ENCODE measurements around the gene TTLL11. TPM values are rescaled to one million over a fixed set of nuclear protein-coding genes. Genes with fewer than 3 reads are reported as not detected.

TTLL11 gene
- total RNA-seq, 6 experiments from 2014 or later: 6.9 to 10.2 (median 8.3) TPM

- peaks cover 13% of the 10 kb centered on the region for H3K9me3 Mint-ChIP-seq
- no peak for DNase-seq
- H3K36me3 Mint-ChIP-seq (ENCODE audit: low read depth): peaks cover 13% of the 10 kb centered on the region
- TF ChIP-seq CTCF (IDR thresholded peaks at IDR 0.05): no peak
- H3K4me1 Mint-ChIP-seq (ENCODE audit: low read depth): 0 out of 2 replicates have a peak, but pooled peaks cover under 1% of the 10 kb centered on the region
- H3K4me3 Mint-ChIP-seq: no peak overlapping the region
- H3K27ac Mint-ChIP-seq: no peak overlapping the region
- peaks cover 8% of the 10 kb centered on the region for H3K27me3 Mint-ChIP-seq (ENCODE audit: insufficient read depth)
These were observed 285.9 kb downstream of the TTLL11 start for GRCh38 chr9:121807069-121807822.

GRCh38 chr9:121802753-121803152, 290.4 kb downstream of the TTLL11 start:
- peaks cover 11% of the 10 kb centered on the region for H3K4me1 Mint-ChIP-seq (ENCODE audit: low read depth)
- no peak for DNase-seq
- peaks cover 13% of the 10 kb centered on the region for H3K9me3 Mint-ChIP-seq
- H3K36me3 Mint-ChIP-seq (ENCODE audit: low read depth): peaks cover 13% of the 10 kb centered on the region
- H3K27me3 Mint-ChIP-seq (ENCODE audit: insufficient read depth): peaks cover 13% of the 10 kb centered on the region
- no peak overlapping the region for H3K4me3 Mint-ChIP-seq
- H3K27ac Mint-ChIP-seq: no peak overlapping the region
- TF ChIP-seq CTCF (IDR thresholded peaks at IDR 0.05): no peak

- Mint-ChIP-seq H3K9me3 (peaks cover 13% of the 10 kb centered on the region), H3K27ac (no peak overlapping the region), H3K4me3 (no peak overlapping the region), H3K4me1 (ENCODE audit: low read depth) (peaks cover 11% of the 10 kb centered on the region), H3K36me3 (ENCODE audit: low read depth) (peaks cover 13% of the 10 kb centered on the region), H3K27me3 (ENCODE audit: insufficient read depth) (peaks cover 13% of the 10 kb centered on the region)
- TF ChIP-seq CTCF (IDR thresholded peaks at IDR 0.05): no peak
- no peak for DNase-seq
These were observed 291.5 kb downstream of the TTLL11 start for GRCh38 chr9:121801579-121801978.

GRCh38 chr9:121800376-121800775, 292.7 kb downstream of the TTLL11 start:
- Mint-ChIP-seq H3K27me3 (ENCODE audit: insufficient read depth) (peaks cover 13% of the 10 kb centered on the region), H3K4me1 (ENCODE audit: low read depth) (peaks cover 11% of the 10 kb centered on the region), H3K36me3 (ENCODE audit: low read depth) (peaks cover 13% of the 10 kb centered on the region), H3K4me3 (no peak overlapping the region), H3K27ac (no peak overlapping the region), H3K9me3 (peaks cover 13% of the 10 kb centered on the region)
- DNase-seq: no peak
- TF ChIP-seq CTCF (IDR thresholded peaks at IDR 0.05): no peak

- peaks cover 11% of the 10 kb centered on the region for H3K4me1 Mint-ChIP-seq (ENCODE audit: low read depth)
- H3K27me3 Mint-ChIP-seq (ENCODE audit: insufficient read depth): peaks cover 16% of the 10 kb centered on the region
These were observed 294.2 kb downstream of the TTLL11 start for GRCh38 chr9:121798941-121799340.

More at GRCh38 chr9:121798941-121799340, 294.2 kb downstream of the TTLL11 start:
- peaks cover 1% of the 10 kb centered on the region; the same call in 1 of the 2 replicates for H3K9me3 Mint-ChIP-seq
- TF ChIP-seq CTCF (IDR thresholded peaks at IDR 0.05): no peak
- H3K4me3 Mint-ChIP-seq: no peak overlapping the region
- DNase-seq: no peak
- H3K36me3 Mint-ChIP-seq (ENCODE audit: low read depth): peaks cover under 1% of the 10 kb centered on the region; the same call in 1 of the 2 replicates
- H3K27ac Mint-ChIP-seq: no peak overlapping the region
